ENCODE data around the gene NOL4L. TPM values are rescaled to one million over a fixed set of nuclear protein-coding genes. Genes with fewer than 3 reads are reported as not detected.
A peak's percentile ranks its signal among the peaks of the same experiment; 100 is the strongest.

The NOL4L gene
- total RNA-seq, 1 donor from 2014 or later: 106 TPM

DNA sequence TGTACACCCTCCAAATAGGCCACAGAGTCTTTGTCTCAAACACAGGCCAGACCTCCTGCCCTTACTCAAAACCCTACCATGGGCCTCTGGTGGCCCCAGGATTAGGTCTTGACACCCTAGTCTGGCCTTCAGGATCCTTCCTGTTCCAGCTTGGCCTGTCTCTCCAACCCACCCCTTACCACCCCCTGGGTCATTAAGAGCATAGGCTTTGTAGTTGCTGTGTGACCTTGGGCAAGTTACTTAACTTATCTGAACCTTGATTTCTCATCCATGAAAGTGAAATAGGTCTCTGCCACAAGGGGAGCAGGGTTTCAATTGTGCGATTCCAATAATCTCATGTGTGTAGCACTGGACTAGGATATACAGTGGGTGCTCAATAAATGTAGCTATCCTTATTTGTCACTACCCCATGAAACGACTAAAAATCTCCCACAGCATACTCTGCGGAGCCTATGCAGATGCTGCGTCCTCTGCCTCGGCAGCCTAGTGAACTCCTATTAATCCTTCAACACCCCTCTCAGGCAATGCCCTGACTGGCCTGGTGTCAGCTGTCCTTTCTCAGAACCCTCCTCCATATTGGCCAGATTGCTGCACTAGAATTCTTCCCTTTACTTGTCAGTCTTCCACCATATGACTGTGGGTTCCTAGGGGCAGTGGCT, 39.7 kb upstream of the NOL4L start:
- H3K27ac Mint-ChIP-seq (ENCODE audit: unreplicated experiment): peak overlapping the region; percentile 33
- no peak for DNase-seq
- TF ChIP-seq, protein P1, sequence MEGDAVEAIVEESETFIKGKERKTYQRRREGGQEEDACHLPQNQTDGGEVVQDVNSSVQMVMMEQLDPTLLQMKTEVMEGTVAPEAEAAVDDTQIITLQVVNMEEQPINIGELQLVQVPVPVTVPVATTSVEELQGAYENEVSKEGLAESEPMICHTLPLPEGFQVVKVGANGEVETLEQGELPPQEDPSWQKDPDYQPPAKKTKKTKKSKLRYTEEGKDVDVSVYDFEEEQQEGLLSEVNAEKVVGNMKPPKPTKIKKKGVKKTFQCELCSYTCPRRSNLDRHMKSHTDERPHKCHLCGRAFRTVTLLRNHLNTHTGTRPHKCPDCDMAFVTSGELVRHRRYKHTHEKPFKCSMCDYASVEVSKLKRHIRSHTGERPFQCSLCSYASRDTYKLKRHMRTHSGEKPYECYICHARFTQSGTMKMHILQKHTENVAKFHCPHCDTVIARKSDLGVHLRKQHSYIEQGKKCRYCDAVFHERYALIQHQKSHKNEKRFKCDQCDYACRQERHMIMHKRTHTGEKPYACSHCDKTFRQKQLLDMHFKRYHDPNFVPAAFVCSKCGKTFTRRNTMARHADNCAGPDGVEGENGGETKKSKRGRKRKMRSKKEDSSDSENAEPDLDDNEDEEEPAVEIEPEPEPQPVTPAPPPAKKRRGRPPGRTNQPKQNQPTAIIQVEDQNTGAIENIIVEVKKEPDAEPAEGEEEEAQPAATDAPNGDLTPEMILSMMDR (IDR thresholded peaks at IDR 0.05; ENCODE audit: partially characterized antibody, unreplicated experiment): no peak
- H3K27me3 Mint-ChIP-seq (ENCODE audit: unreplicated experiment): peaks cover 38% of the 10 kb centered on the region
- peaks cover 24% of the 10 kb centered on the region for H3K4me1 Mint-ChIP-seq (ENCODE audit: low read depth, unreplicated experiment)
- no peak overlapping the region for H3K4me3 Mint-ChIP-seq (ENCODE audit: unreplicated experiment)
- H3K36me3 Mint-ChIP-seq (ENCODE audit: unreplicated experiment): peaks cover 8% of the 10 kb centered on the region
- H3K9me3 Mint-ChIP-seq (ENCODE audit: unreplicated experiment): peaks cover 16% of the 10 kb centered on the region

DNA sequence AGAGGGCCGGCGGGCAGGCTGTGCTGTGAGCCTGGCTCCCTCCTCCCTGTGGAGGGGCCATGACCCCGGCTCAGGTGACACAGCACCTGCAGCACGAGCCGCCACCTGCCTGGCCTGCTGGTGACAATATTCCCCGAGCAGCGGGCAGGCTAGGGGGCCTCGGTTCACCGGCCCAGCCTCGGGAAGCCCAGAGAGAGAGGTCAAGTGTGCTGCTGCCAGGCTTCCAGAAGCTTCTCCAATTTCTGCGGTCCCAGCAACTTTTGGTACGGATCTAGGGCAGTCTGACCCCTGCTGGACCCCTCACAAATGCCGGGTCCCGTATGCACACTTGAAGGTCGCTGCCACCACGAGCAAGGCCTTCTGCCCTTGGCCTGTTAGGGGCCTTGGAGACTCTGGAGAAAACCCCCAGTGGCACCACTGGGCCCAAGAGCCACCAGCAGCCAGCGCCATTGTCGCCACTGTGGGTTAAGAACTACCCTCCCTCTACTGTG, 38.6 kb upstream of the NOL4L start:
- TF ChIP-seq, protein P1 (IDR thresholded peaks at IDR 0.05; ENCODE audit: partially characterized antibody, unreplicated experiment): peak; percentile 45
- H3K9me3 Mint-ChIP-seq (ENCODE audit: unreplicated experiment): peaks cover 16% of the 10 kb centered on the region
- peaks cover 8% of the 10 kb centered on the region for H3K36me3 Mint-ChIP-seq (ENCODE audit: unreplicated experiment)
- no peak overlapping the region for H3K27ac Mint-ChIP-seq (ENCODE audit: unreplicated experiment)
- no peak for DNase-seq
- no peak overlapping the region for H3K4me3 Mint-ChIP-seq (ENCODE audit: unreplicated experiment)
- peaks cover 20% of the 10 kb centered on the region for H3K4me1 Mint-ChIP-seq (ENCODE audit: low read depth, unreplicated experiment)
- H3K27me3 Mint-ChIP-seq (ENCODE audit: unreplicated experiment): peaks cover 38% of the 10 kb centered on the region

DNA sequence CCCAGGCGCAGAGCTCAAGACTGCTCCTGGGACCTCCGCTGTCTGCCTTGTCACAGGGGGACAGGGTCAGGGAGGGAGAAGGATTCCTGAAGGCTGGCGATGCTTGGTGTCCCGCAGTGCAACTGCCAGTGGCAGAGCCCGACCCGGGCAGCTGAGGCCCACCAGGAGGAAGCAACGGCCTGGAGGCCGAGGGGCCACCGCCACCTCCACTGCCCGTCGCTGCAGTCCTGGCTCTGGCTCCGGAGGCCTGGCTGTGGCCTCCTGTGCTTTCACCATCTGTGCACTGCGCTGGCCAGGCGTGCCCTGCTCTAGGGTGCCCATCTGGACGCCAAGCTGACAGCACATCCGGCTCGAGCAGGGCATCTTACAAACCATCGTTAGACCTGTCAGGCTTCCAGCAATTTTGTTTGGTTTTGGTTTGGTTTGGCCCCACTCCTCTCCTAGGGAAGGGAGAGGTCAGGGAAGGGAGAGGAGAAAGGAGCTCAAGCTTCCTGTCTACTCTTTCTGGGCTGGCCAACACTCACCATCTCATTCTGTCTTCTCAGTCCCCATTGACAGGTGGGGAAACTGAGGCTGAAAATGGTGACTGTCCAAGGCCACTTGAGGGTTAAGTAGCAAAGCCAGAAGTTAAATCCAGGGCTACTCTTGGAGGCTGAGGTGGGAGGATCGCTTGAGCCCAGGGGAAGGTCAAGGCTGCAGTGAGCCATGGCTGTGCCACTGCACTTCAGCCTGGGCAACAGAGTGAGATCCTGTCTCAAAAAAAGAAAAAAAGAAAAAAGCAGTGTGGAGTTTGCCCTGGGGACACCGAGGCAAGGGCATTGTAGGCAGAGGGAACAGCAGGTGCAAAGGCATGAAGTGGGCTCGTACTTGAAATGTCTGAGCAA, 37.7 kb upstream of the NOL4L start:
- Mint-ChIP-seq H3K27me3 (ENCODE audit: unreplicated experiment) (peaks cover 30% of the 10 kb centered on the region), H3K4me1 (ENCODE audit: low read depth, unreplicated experiment) (peaks cover 12% of the 10 kb centered on the region), H3K4me3 (ENCODE audit: unreplicated experiment) (no peak overlapping the region), H3K27ac (ENCODE audit: unreplicated experiment) (no peak overlapping the region), H3K9me3 (ENCODE audit: unreplicated experiment) (peaks cover 13% of the 10 kb centered on the region), H3K36me3 (ENCODE audit: unreplicated experiment) (peaks cover 8% of the 10 kb centered on the region)
- no peak for DNase-seq
- TF ChIP-seq, protein P1 (IDR thresholded peaks at IDR 0.05; ENCODE audit: partially characterized antibody, unreplicated experiment): no peak

DNA sequence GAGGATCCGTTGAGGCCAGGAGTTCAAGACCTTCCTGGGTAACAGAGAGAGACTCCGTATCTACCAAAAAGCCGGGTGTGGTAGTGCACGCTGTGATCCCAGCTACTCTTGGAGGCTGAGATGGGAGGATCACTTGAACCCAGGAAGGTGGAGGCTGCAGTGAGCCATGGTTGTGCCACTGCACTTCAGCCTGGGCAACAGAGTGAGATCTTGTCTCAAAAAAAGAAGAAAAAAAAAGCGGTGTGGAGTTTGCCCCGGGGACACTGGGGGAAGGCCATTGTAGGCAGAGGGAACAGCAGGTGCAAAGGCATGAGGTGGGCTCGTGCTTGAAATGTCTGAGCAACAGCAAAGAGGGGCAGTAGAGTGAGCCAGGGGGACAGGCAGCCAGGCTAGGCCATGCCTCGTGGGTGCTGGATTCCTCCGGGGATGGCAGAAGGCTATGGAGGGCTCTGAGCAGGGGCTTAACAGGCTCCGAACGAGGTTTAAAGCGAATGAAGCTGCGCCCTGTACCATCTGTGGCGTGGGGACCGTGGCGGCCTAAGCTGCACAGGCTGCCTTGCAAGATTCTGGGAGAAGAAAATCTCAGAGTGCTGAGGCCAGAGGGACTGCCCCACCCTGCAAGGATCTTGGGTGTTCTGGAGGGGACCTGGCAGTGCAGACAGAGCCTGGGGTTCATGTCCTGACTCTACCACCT, 36.9 kb upstream of the NOL4L start:
- Mint-ChIP-seq H3K36me3 (ENCODE audit: unreplicated experiment) (peaks cover 8% of the 10 kb centered on the region), H3K27me3 (ENCODE audit: unreplicated experiment) (peaks cover 30% of the 10 kb centered on the region), H3K27ac (ENCODE audit: unreplicated experiment) (peak overlapping the region; percentile 31), H3K9me3 (ENCODE audit: unreplicated experiment) (peaks cover 13% of the 10 kb centered on the region), H3K4me3 (ENCODE audit: unreplicated experiment) (peak overlapping the region; percentile 26), H3K4me1 (ENCODE audit: low read depth, unreplicated experiment) (peaks cover 10% of the 10 kb centered on the region)
- TF ChIP-seq, protein P1 (IDR thresholded peaks at IDR 0.05; ENCODE audit: partially characterized antibody, unreplicated experiment): no peak
- no peak for DNase-seq
